ENCODE results near the gene POP4. TPM values are rescaled to one million over a fixed set of nuclear protein-coding genes. Genes with fewer than 3 reads are reported as not detected.

The POP4 gene
- total and polyA plus RNA-seq, 2 of the 4 experiments (the other 2 are of a cell fraction): 65.1 to 87.2 TPM

GRCh38 chr19:29566496-29567054 lies 39.5 kb upstream of the POP4 start:
- no TSS peak for BruUV-seq (replicated peaks)

More at GRCh38 chr19:29566496-29567054, 39.5 kb upstream of the POP4 start:
- Histone ChIP-seq H2BK20ac (ENCODE audit: low read depth, low read length) (no peak overlapping the region), H3K4ac (ENCODE audit: low read depth, low read length) (no peak overlapping the region), H3K14ac (replicated peaks; ENCODE audit: low read depth, low read length) (no peak overlapping the region), H3K18ac (ENCODE audit: low read depth, low read length) (no peak overlapping the region), H3K56ac (ENCODE audit: extremely low read depth, insufficient read depth, low read length) (no peak overlapping the region), H3K9me3 (ENCODE audit: control insufficient read depth, insufficient read depth, low read length) (no peaks in the 10 kb centered on the region), H3K9ac (ENCODE audit: low read depth, low read length) (no peak overlapping the region), H3K27ac (ENCODE audit: insufficient read depth, low read length) (no peak overlapping the region), H3K36me3 (ENCODE audit: control insufficient read depth, insufficient read depth, low read length) (no peaks in the 10 kb centered on the region), H3K4me1 (ENCODE audit: control insufficient read depth, insufficient read depth, low read length) (no peaks in the 10 kb centered on the region), H3K9me1 (ENCODE audit: insufficient read depth, low read length) (no peaks in the 10 kb centered on the region), H4K91ac (ENCODE audit: insufficient read depth, low read depth, low read length) (no peak overlapping the region), H4K5ac (ENCODE audit: low read depth, low read length) (no peak overlapping the region), H2BK5ac (ENCODE audit: low read depth, low read length, poor library complexity, severe bottlenecking) (no peak overlapping the region), H2AK9ac (replicated peaks; ENCODE audit: low read depth, low read length, poor library complexity) (no peak overlapping the region), H3K4me2 (ENCODE audit: low read depth, low read length) (no peak overlapping the region), H3K4me3 (ENCODE audit: insufficient read depth, low read depth, low read length) (no peak overlapping the region), H2BK15ac (ENCODE audit: low read depth, low read length) (no peak overlapping the region), H2BK120ac (ENCODE audit: low read depth, low read length) (no peak overlapping the region), H2AFZ (replicated peaks; ENCODE audit: low read length, poor library complexity) (no peak overlapping the region), H3K27me3 (ENCODE audit: control insufficient read depth, insufficient read depth, low read length) (no peaks in the 10 kb centered on the region), H2AK5ac (ENCODE audit: low read depth, low read length) (no peak overlapping the region), H4K20me1 (ENCODE audit: insufficient read depth, low read length) (no peaks in the 10 kb centered on the region), H3K79me1 (ENCODE audit: low read depth in 1 of 2, low read length in 2 of 2) (no peaks in the 10 kb centered on the region), H4K8ac (ENCODE audit: low read depth in 2 of 2, low read length in 2 of 2) (no peak overlapping the region), H3K23ac (ENCODE audit: low read depth, low read length) (no peak overlapping the region)
- intact Hi-C loops (cut with micrococcal nuclease): no loop called here
- WGBS, 2 experiments (ENCODE audit: extremely low coverage in 2 of 2, insufficient read length in 1 of 2): 60% methylated on average over 3 of the region's 3 CpGs; no CpG with 5 or more reads in 1 of the 2 experiments
- ChIA-PET POLR2A (ENCODE audit: unreplicated experiment) (no interaction called here), CTCF (no interaction called here)
- in situ Hi-C loops (cut with MboI; ENCODE audit: low sequenced_read_pairs): no loop called here
- dilution Hi-C loops (cut with HindIII; ENCODE audit: low sequenced_read_pairs, unreplicated experiment): no loop called here
- TF ChIP-seq BHLHE40 (IDR thresholded peaks at IDR 0.05; ENCODE audit: low read depth, low read length): no peak
- no peak for TF ChIP-seq RAD21 (IDR thresholded peaks at IDR 0.05; ENCODE audit: low read length)
- no peak for TF ChIP-seq CEBPB (IDR thresholded peaks at IDR 0.05; ENCODE audit: low read depth, low read length)
- no peak for TF ChIP-seq RFX5 (IDR thresholded peaks at IDR 0.05; ENCODE audit: low read depth, low read length)
- TF ChIP-seq CTCF (conservative IDR thresholded peaks at IDR 0.05; ENCODE audit: low read depth, low read length): no peak
- TF ChIP-seq SMC3 (IDR thresholded peaks at IDR 0.05; ENCODE audit: low read depth, low read length): no peak
- TF ChIP-seq POLR2A (IDR thresholded peaks at IDR 0.05; ENCODE audit: low read depth, low read length): no peak
- no peak for TF ChIP-seq USF2 (IDR thresholded peaks at IDR 0.05; ENCODE audit: low read depth, low read length)
- no peak for TF ChIP-seq ELK1 (IDR thresholded peaks at IDR 0.05; ENCODE audit: borderline replicate concordance, low read depth, low read length)
- no peak for TF ChIP-seq NFE2L2 (IDR thresholded peaks at IDR 0.05; ENCODE audit: low read depth, low read length)
- no peak for TF ChIP-seq FOS (IDR thresholded peaks at IDR 0.05; ENCODE audit: low read depth, low read length)
- TF ChIP-seq MXI1 (IDR thresholded peaks at IDR 0.05; ENCODE audit: borderline replicate concordance, low read depth, low read length): no peak
- TF ChIP-seq RCOR1 (IDR thresholded peaks at IDR 0.05; ENCODE audit: insufficient replicate concordance, low read length): no peak
- no peak for TF ChIP-seq MAFK (IDR thresholded peaks at IDR 0.05; ENCODE audit: low read depth, low read length)
- TF ChIP-seq CHD1 (IDR thresholded peaks at IDR 0.05; ENCODE audit: low read depth, low read length): no peak
- TF ChIP-seq MAZ (IDR thresholded peaks at IDR 0.05; ENCODE audit: borderline replicate concordance, low read depth, low read length): no peak
- no peak for ATAC-seq (ENCODE audit: low read depth)
- DNase-seq: no peak
